Measurements from ENCODE around the gene GABRG3.
"Not testable (repeated sequence)": the region's sequence is repeated elsewhere in the genome, so short reads cannot be mapped to it uniquely, and the experiment has no call there.

Gene GABRG3

GRCh38 chr15:27339138-27339537 is 368.2 kb downstream of the GABRG3 start:
- DNase-seq (ENCODE audit: low read depth) = no peak

- DNase-seq (ENCODE audit: low read depth) = no peak
Measured at GRCh38 chr15:27341780-27342343, 370.9 kb downstream of the GABRG3 start.

GRCh38 chr15:27342991-27343390 is 372.0 kb downstream of the GABRG3 start:
- DNase-seq (ENCODE audit: low read depth) = no peak

- no peak for DNase-seq (ENCODE audit: low read depth)
Measured at GRCh38 chr15:27352136-27352535, 381.2 kb downstream of the GABRG3 start.

GRCh38 chr15:27353856-27354255 is 382.9 kb downstream of the GABRG3 start:
- DNase-seq (ENCODE audit: low read depth) = no peak

- DNase-seq (ENCODE audit: low read depth) = no peak
Measured at GRCh38 chr15:27358751-27359434, 387.9 kb downstream of the GABRG3 start.

GRCh38 chr15:27359586-27359985 is 388.6 kb downstream of the GABRG3 start:
- no peak for DNase-seq (ENCODE audit: low read depth)

GRCh38 chr15:27360316-27360715 is 389.3 kb downstream of the GABRG3 start:
- DNase-seq (ENCODE audit: low read depth) = no peak

GRCh38 chr15:27361438-27361837 is 390.5 kb downstream of the GABRG3 start:
- DNase-seq (ENCODE audit: low read depth) = no peak

GRCh38 chr15:27365456-27365855 is 394.5 kb downstream of the GABRG3 start:
- no peak for DNase-seq (ENCODE audit: low read depth)

GRCh38 chr15:27377391-27377790 is 406.4 kb downstream of the GABRG3 start:
- DNase-seq (ENCODE audit: low read depth) = not testable (repeated sequence)

- DNase-seq (ENCODE audit: low read depth) = no peak
Measured at GRCh38 chr15:27382361-27383025, 411.5 kb downstream of the GABRG3 start.

- DNase-seq (ENCODE audit: low read depth) = no peak
Measured at GRCh38 chr15:27383726-27384125, 412.7 kb downstream of the GABRG3 start.

- no peak for DNase-seq (ENCODE audit: low read depth)
Measured at GRCh38 chr15:27392163-27392562, 421.2 kb downstream of the GABRG3 start.

- no peak for DNase-seq (ENCODE audit: low read depth)
Measured at GRCh38 chr15:27396521-27396920, 425.5 kb downstream of the GABRG3 start.

- DNase-seq (ENCODE audit: low read depth) = no peak
Measured at GRCh38 chr15:27396996-27397395, 426.0 kb downstream of the GABRG3 start.

GRCh38 chr15:27398631-27399161 is 427.7 kb downstream of the GABRG3 start:
- DNase-seq (ENCODE audit: low read depth) = no peak

GRCh38 chr15:27399241-27399640 is 428.3 kb downstream of the GABRG3 start:
- DNase-seq (ENCODE audit: low read depth) = no peak

GRCh38 chr15:27401471-27401870 is 430.5 kb downstream of the GABRG3 start:
- DNase-seq (ENCODE audit: low read depth) = no peak

- DNase-seq (ENCODE audit: low read depth) = no peak
Measured at GRCh38 chr15:27408428-27408827, 437.4 kb downstream of the GABRG3 start.

- no peak for DNase-seq (ENCODE audit: low read depth)
Measured at GRCh38 chr15:27410996-27411605, 440.1 kb downstream of the GABRG3 start.

GRCh38 chr15:27412415-27412814 is 441.4 kb downstream of the GABRG3 start:
- no peak for DNase-seq (ENCODE audit: low read depth)
